Activated naive CD4-positive, alpha-beta T cell treated with anti-CD3 and anti-CD28 coated beads for 36 hours (primary cell): ENCODE measurements around the gene DPP4. TPM values are rescaled to one million over a fixed set of nuclear protein-coding genes. Genes with fewer than 3 reads are reported as not detected.

Experiments used
- CTCF ChIA-PET: fragments of 350-600 bp; sonication (Branson Sonifier 250); formaldehyde crosslinking; loops from one replicate; lab custom pipeline; 2021; ENCODE audit warnings: antibody characterized with exemption; lab: Charles Lee
- DNase-seq: peaks from one replicate; pipeline ENCODE4 v3.0.0-alpha.2; 2020
- H3K27ac Mint-ChIP-seq: one replicate; pipeline ENCODE4 v1.8.0; 2021; ENCODE audit warnings: mild to moderate bottlenecking, mixed read lengths
- H3K27me3 Mint-ChIP-seq: one replicate; pipeline ENCODE4 v1.8.0; 2021; ENCODE audit warnings: low read depth, mixed read lengths
- H3K36me3 Mint-ChIP-seq: one replicate; pipeline ENCODE4 v1.8.0; 2021; ENCODE audit warnings: low read depth, mixed read lengths
- H3K4me1 Mint-ChIP-seq: one replicate; pipeline ENCODE4 v1.8.0; 2021; ENCODE audit warnings: low read depth, mixed read lengths
- H3K4me3 Mint-ChIP-seq: one replicate; pipeline ENCODE4 v1.8.0; 2021; ENCODE audit warnings: mild to moderate bottlenecking, moderate library complexity, mixed read lengths
- H3K9me3 Mint-ChIP-seq: one replicate; pipeline ENCODE4 v1.8.0; 2021; ENCODE audit warnings: mixed read lengths
- intact Hi-C: fragments of 100-400 bp; cut with micrococcal nuclease; formaldehyde crosslinking; loops from one replicate; pipeline ENCODE4 v1.15.1; 2023
- total RNA-seq, 2 experiments: library from RNA; stranded (reverse); gene quantifications; one replicate each; pipeline ENCODE4 v1.2.3, GENCODE V29; 2021

Gene DPP4
- total RNA-seq, 2 experiments from 2014 or later, result 11.9 to 12.9 TPM

- CTCF ChIA-PET, result no interaction called here
- peaks cover 3% of the 10 kb centered on the region for H3K4me1 Mint-ChIP-seq
- intact Hi-C loops, result no loop called here
- H3K36me3 Mint-ChIP-seq, result peaks cover 16% of the 10 kb centered on the region
- no peak overlapping the region for H3K4me3 Mint-ChIP-seq
- DNase-seq, result no peak
- H3K27ac Mint-ChIP-seq, result no peak overlapping the region
- H3K9me3 Mint-ChIP-seq, result peaks cover 26% of the 10 kb centered on the region
- H3K27me3 Mint-ChIP-seq, result no peaks in the 10 kb centered on the region
Observed at GRCh38 chr2:162082036-162082435, 8.0 kb upstream of the DPP4 start.

- intact Hi-C loops, result no loop called here
- Mint-ChIP-seq H3K9me3 (peaks cover 26% of the 10 kb centered on the region), H3K27ac (no peak overlapping the region), H3K36me3 (peaks cover 17% of the 10 kb centered on the region), H3K27me3 (no peaks in the 10 kb centered on the region), H3K4me3 (no peak overlapping the region), H3K4me1 (peaks cover 15% of the 10 kb centered on the region)
- DNase-seq, result no peak
- CTCF ChIA-PET, result interaction anchor here (1.0 kb wide), 1 partner anchor 43 kb away, joined by 3 read pairs; no protein-coding TSS in a partner anchor
Observed at GRCh38 chr2:162079514-162079913, 5.5 kb upstream of the DPP4 start.

GRCh38 chr2:162075689-162076132, 1.7 kb upstream of the DPP4 start:
- intact Hi-C loops, result no loop called here
- H3K4me1 Mint-ChIP-seq, result peaks cover 43% of the 10 kb centered on the region
- H3K4me3 Mint-ChIP-seq, result no peak overlapping the region
- no peaks in the 10 kb centered on the region for H3K27me3 Mint-ChIP-seq
- no peak for DNase-seq
- no peak overlapping the region for H3K27ac Mint-ChIP-seq
- CTCF ChIA-PET, result interaction anchor here (1.6 to 2.2 kb wide), 2 partner anchors 33 to 74 kb away, joined by 3 to 5 read pairs; no protein-coding TSS in a partner anchor
- H3K36me3 Mint-ChIP-seq, result peaks cover 22% of the 10 kb centered on the region
- peaks cover 26% of the 10 kb centered on the region for H3K9me3 Mint-ChIP-seq

- intact Hi-C loops, result loop anchor here (5.0 kb wide), 1 partner anchor 242 kb away; the partner anchor contains the start of gene IFIH1
- peaks cover 49% of the 10 kb centered on the region for H3K4me1 Mint-ChIP-seq
- H3K9me3 Mint-ChIP-seq, result peaks cover 25% of the 10 kb centered on the region
- H3K27me3 Mint-ChIP-seq, result no peaks in the 10 kb centered on the region
- peak overlapping the region; percentile 94 for H3K4me3 Mint-ChIP-seq
- CTCF ChIA-PET, result interaction anchor here (2.2 kb wide), 1 partner anchor 32 kb away, joined by 5 read pairs; no protein-coding TSS in a partner anchor
- no peak for DNase-seq
- no peak overlapping the region for H3K27ac Mint-ChIP-seq
- peaks cover 24% of the 10 kb centered on the region for H3K36me3 Mint-ChIP-seq
Observed at GRCh38 chr2:162074928-162075688, 1.1 kb upstream of the DPP4 start.

GRCh38 chr2:162074632-162074895, 549 bp upstream of the DPP4 start:
- H3K27me3 Mint-ChIP-seq, result no peaks in the 10 kb centered on the region
- CTCF ChIA-PET, result interaction anchor here (0.8 to 2.7 kb wide), 5 partner anchors 13 to 79 kb away, joined by 3 to 7 read pairs (median 4); no protein-coding TSS in a partner anchor
- peaks cover 20% of the 10 kb centered on the region for H3K9me3 Mint-ChIP-seq
- peaks cover 24% of the 10 kb centered on the region for H3K36me3 Mint-ChIP-seq
- H3K27ac Mint-ChIP-seq, result peak overlapping the region; percentile 31
- peak overlapping the region; percentile 94 for H3K4me3 Mint-ChIP-seq
- intact Hi-C loops, result loop anchor here (5.0 kb wide), 1 partner anchor 243 kb away; the partner anchor contains the start of gene IFIH1
- DNase-seq, result no peak
- peaks cover 47% of the 10 kb centered on the region for H3K4me1 Mint-ChIP-seq

- CTCF ChIA-PET, result interaction anchor here (0.5 to 3.6 kb wide), 11 partner anchors 11 to 80 kb away, joined by 3 to 17 read pairs (median 3); no protein-coding TSS in a partner anchor
- peak overlapping the region; percentile 79 for H3K27ac Mint-ChIP-seq
- peaks cover 53% of the 10 kb centered on the region for H3K4me1 Mint-ChIP-seq
- H3K36me3 Mint-ChIP-seq, result peaks cover 21% of the 10 kb centered on the region
- DNase-seq, result peak; percentile 25
- intact Hi-C loops, result loop anchor here (1.0 to 5.0 kb wide), 7 partner anchors 14 to 996 kb away; partner anchors contain the start of gene IFIH1
- H3K4me3 Mint-ChIP-seq, result peak overlapping the region; percentile 94
- peaks cover 10% of the 10 kb centered on the region for H3K9me3 Mint-ChIP-seq
- no peaks in the 10 kb centered on the region for H3K27me3 Mint-ChIP-seq
Observed at GRCh38 chr2:162072976-162073887, 783 bp downstream of the DPP4 start.

- Mint-ChIP-seq H3K4me3 (peak overlapping the region; percentile 94), H3K9me3 (no peaks in the 10 kb centered on the region), H3K4me1 (peaks cover 53% of the 10 kb centered on the region), H3K27ac (no peak overlapping the region), H3K27me3 (no peaks in the 10 kb centered on the region), H3K36me3 (peaks cover 11% of the 10 kb centered on the region)
- DNase-seq, result no peak
- CTCF ChIA-PET, result interaction anchor here (0.7 to 3.6 kb wide), 6 partner anchors 8 to 59 kb away, joined by 3 to 17 read pairs (median 6); no protein-coding TSS in a partner anchor
- intact Hi-C loops, result loop anchor here (1.0 to 5.0 kb wide), 7 partner anchors 13 to 995 kb away; partner anchors contain the start of gene IFIH1
Observed at GRCh38 chr2:162072181-162072702, 1.8 kb downstream of the DPP4 start.

- no peaks in the 10 kb centered on the region for H3K27me3 Mint-ChIP-seq
- CTCF ChIA-PET, result interaction anchor here (1.2 to 3.6 kb wide), 2 partner anchors 12 to 48 kb away, joined by 3 to 17 read pairs; no protein-coding TSS in a partner anchor
- peaks cover 13% of the 10 kb centered on the region for H3K36me3 Mint-ChIP-seq
- no peak overlapping the region for H3K4me3 Mint-ChIP-seq
- peaks cover 59% of the 10 kb centered on the region for H3K4me1 Mint-ChIP-seq
- no peak for DNase-seq
- no peaks in the 10 kb centered on the region for H3K9me3 Mint-ChIP-seq
- no peak overlapping the region for H3K27ac Mint-ChIP-seq
- intact Hi-C loops, result loop anchor here (5.0 kb wide), 1 partner anchor 246 kb away; the partner anchor contains the start of gene IFIH1
Observed at GRCh38 chr2:162071001-162071400, 3.0 kb downstream of the DPP4 start.

GRCh38 chr2:162070228-162070936, 3.6 kb downstream of the DPP4 start:
- peaks cover 13% of the 10 kb centered on the region for H3K36me3 Mint-ChIP-seq
- H3K4me1 Mint-ChIP-seq, result peaks cover 56% of the 10 kb centered on the region
- H3K27ac Mint-ChIP-seq, result no peak overlapping the region
- intact Hi-C loops, result loop anchor here (5.0 kb wide), 1 partner anchor 247 kb away; the partner anchor contains the start of gene IFIH1
- CTCF ChIA-PET, result interaction anchor here (1.2 to 3.6 kb wide), 2 partner anchors 11 to 47 kb away, joined by 3 to 17 read pairs; no protein-coding TSS in a partner anchor
- no peaks in the 10 kb centered on the region for H3K9me3 Mint-ChIP-seq
- H3K27me3 Mint-ChIP-seq, result no peaks in the 10 kb centered on the region
- DNase-seq, result no peak
- H3K4me3 Mint-ChIP-seq, result no peak overlapping the region

- intact Hi-C loops, result loop anchor here (10.0 kb wide), 1 partner anchor 1585 kb away; no protein-coding TSS in a partner anchor
- Mint-ChIP-seq H3K27me3 (no peaks in the 10 kb centered on the region), H3K9me3 (no peaks in the 10 kb centered on the region), H3K4me3 (no peak overlapping the region), H3K27ac (no peak overlapping the region), H3K36me3 (peaks cover 13% of the 10 kb centered on the region), H3K4me1 (peaks cover 51% of the 10 kb centered on the region)
- no peak for DNase-seq
- CTCF ChIA-PET, result interaction anchor here (0.9 to 1.4 kb wide), 2 partner anchors 14 to 28 kb away, joined by 3 to 4 read pairs; no protein-coding TSS in a partner anchor
Observed at GRCh38 chr2:162069267-162069903, 4.6 kb downstream of the DPP4 start.
